HEK293T (cell line): ENCODE results near the gene FHAD1.

ENCODE experiments used
- CTCF ChIA-PET: fragments of 350-600 bp; formaldehyde crosslinking; extraction: SDS; loops from one replicate; lab custom pipeline; 2021; ENCODE audit warnings: antibody characterized with exemption, inconsistent platforms; lab: Yijun Ruan, JAX
- POLR2A ChIA-PET: fragments of 350-600 bp; formaldehyde crosslinking; extraction: SDS; loops from one replicate; lab custom pipeline; 2020; ENCODE audit warnings: antibody characterized with exemption, inconsistent platforms; lab: Yijun Ruan, JAX
- DNase-seq: peaks from one replicate; pipeline ENCODE4 v3.0.0; 2012; ENCODE audit warnings: mixed read lengths; ENCODE audit errors: extremely low spot score
- ARNT ChIP-seq: fragments of 450-650 bp; IDR thresholded peaks from 2 replicates; pipeline ENCODE4 v1.6.1; 2017; ENCODE audit warnings: mild to moderate bottlenecking
- BHLHE40 ChIP-seq: fragments of 450-650 bp; IDR thresholded peaks from 2 replicates; pipeline ENCODE4 v1.6.1; 2016; ENCODE audit warnings: mild to moderate bottlenecking, moderate library complexity, borderline replicate concordance
- CTBP1 ChIP-seq: fragments of 450-650 bp; IDR thresholded peaks from 2 replicates; pipeline ENCODE4 v1.6.1; 2016; ENCODE audit warnings: borderline replicate concordance
- ELF4 ChIP-seq: fragments of 450-650 bp; IDR thresholded peaks from 2 replicates; pipeline ENCODE4 v1.6.1; 2017; ENCODE audit warnings: antibody characterized with exemption
- FOXA1 ChIP-seq: fragments of 450-650 bp; IDR thresholded peaks from 2 replicates; pipeline ENCODE4 v1.6.1; 2016; ENCODE audit warnings: mild to moderate bottlenecking
- FOXK2 ChIP-seq: fragments of 450-650 bp; IDR thresholded peaks from 2 replicates; pipeline ENCODE4 v1.6.1; 2016; ENCODE audit warnings: mild to moderate bottlenecking
- FOXM1 ChIP-seq: fragments of 450-650 bp; IDR thresholded peaks from 2 replicates; pipeline ENCODE4 v1.6.1; 2017; ENCODE audit warnings: mild to moderate bottlenecking, borderline replicate concordance
- HDGF ChIP-seq: fragments of 450-650 bp; IDR thresholded peaks from 2 replicates; pipeline ENCODE4 v1.6.1; 2017; ENCODE audit warnings: antibody characterized with exemption, borderline replicate concordance
- L3MBTL2 ChIP-seq: fragments of 450-650 bp; conservative IDR thresholded peaks from 2 replicates; pipeline ENCODE4 v1.6.1; 2016; ENCODE audit warnings: mild to moderate bottlenecking
- LEF1 ChIP-seq: fragments of 450-650 bp; IDR thresholded peaks from 2 replicates; pipeline ENCODE4 v1.6.1; 2017; ENCODE audit warnings: mild to moderate bottlenecking, borderline replicate concordance
- NFRKB ChIP-seq: fragments of 450-650 bp; IDR thresholded peaks from 2 replicates; pipeline ENCODE4 v1.6.1; 2016; ENCODE audit warnings: mild to moderate bottlenecking, moderate library complexity
- PKNOX1 ChIP-seq: fragments of 450-650 bp; IDR thresholded peaks from 2 replicates; pipeline ENCODE4 v1.6.1; 2016
- SP1 ChIP-seq: fragments of 450-650 bp; IDR thresholded peaks from 2 replicates; pipeline ENCODE4 v1.6.1; 2017
- SUZ12 ChIP-seq: fragments of 450-650 bp; IDR thresholded peaks from 2 replicates; pipeline ENCODE4 v1.6.1; 2016; ENCODE audit warnings: mild to moderate bottlenecking
- TARDBP ChIP-seq: fragments of 450-650 bp; IDR thresholded peaks from 2 replicates; pipeline ENCODE4 v1.6.1; 2016
- ZNF384 ChIP-seq: fragments of 450-650 bp; IDR thresholded peaks from 2 replicates; pipeline ENCODE4 v1.6.1; 2016

FHAD1 gene

GRCh38 chr1:15339570-15339969, 92.5 kb downstream of the FHAD1 start:
- TF ChIP-seq ARNT, result no peak
- no peak for TF ChIP-seq HDGF
- no peak for TF ChIP-seq PKNOX1
- no peak for TF ChIP-seq FOXM1
- TF ChIP-seq SP1, result no peak
- TF ChIP-seq CTBP1, result no peak
- no peak for TF ChIP-seq L3MBTL2
- no peak for TF ChIP-seq FOXA1
- TF ChIP-seq LEF1, result no peak
- TF ChIP-seq ELF4, result no peak
- TF ChIP-seq SUZ12, result no peak
- TF ChIP-seq FOXK2, result no peak
- TF ChIP-seq NFRKB, result no peak
- TF ChIP-seq BHLHE40, result no peak
- no peak for TF ChIP-seq TARDBP
- TF ChIP-seq ZNF384, result no peak
- no peak for DNase-seq
- ChIA-PET CTCF (no interaction called here), POLR2A (no interaction called here)

- no peak for DNase-seq
- ChIA-PET POLR2A (interaction anchor here (1.2 to 1.9 kb wide), 2 partner anchors 9 to 90 kb away, joined by 3 read pairs; no protein-coding TSS in a partner anchor), CTCF (interaction anchor here (0.7 to 1.6 kb wide), 2 partner anchors 17 to 538 kb away, joined by 3 to 5 read pairs; no protein-coding TSS in a partner anchor)
- TF ChIP-seq HDGF, result no peak
- TF ChIP-seq L3MBTL2, result no peak
- no peak for TF ChIP-seq LEF1
- no peak for TF ChIP-seq ELF4
- no peak for TF ChIP-seq FOXK2
- TF ChIP-seq FOXM1, result no peak
- no peak for TF ChIP-seq BHLHE40
- no peak for TF ChIP-seq SP1
- no peak for TF ChIP-seq TARDBP
- no peak for TF ChIP-seq PKNOX1
- no peak for TF ChIP-seq ARNT
- no peak for TF ChIP-seq CTBP1
- no peak for TF ChIP-seq NFRKB
- no peak for TF ChIP-seq ZNF384
- no peak for TF ChIP-seq SUZ12
- no peak for TF ChIP-seq FOXA1
Observed at GRCh38 chr1:15341228-15341627, 94.2 kb downstream of the FHAD1 start.

- POLR2A ChIA-PET, result interaction anchor here (1.2 to 1.9 kb wide), 2 partner anchors 10 to 90 kb away, joined by 3 read pairs; no protein-coding TSS in a partner anchor
- TF ChIP-seq SP1 (no peak), LEF1 (no peak), NFRKB (no peak), L3MBTL2 (no peak), FOXK2 (no peak), ELF4 (no peak), PKNOX1 (no peak), FOXM1 (no peak), ARNT (no peak), BHLHE40 (no peak), CTBP1 (no peak), ZNF384 (no peak), FOXA1 (no peak), SUZ12 (no peak), HDGF (no peak), TARDBP (no peak)
- CTCF ChIA-PET, result interaction anchor here (0.6 to 1.6 kb wide), 4 partner anchors 18 to 1925 kb away, joined by 3 to 5 read pairs (median 4); no protein-coding TSS in a partner anchor
- no peak for DNase-seq
Observed at GRCh38 chr1:15341634-15342407, 94.8 kb downstream of the FHAD1 start.

GRCh38 chr1:15342408-15342967, 95.5 kb downstream of the FHAD1 start:
- no peak for DNase-seq
- TF ChIP-seq FOXA1 (no peak), L3MBTL2 (no peak), HDGF (no peak), NFRKB (no peak), CTBP1 (no peak), FOXM1 (no peak), TARDBP (no peak), ZNF384 (no peak), PKNOX1 (no peak), LEF1 (no peak), SUZ12 (no peak), FOXK2 (no peak), SP1 (no peak), BHLHE40 (no peak), ELF4 (no peak), ARNT (no peak)
- ChIA-PET POLR2A (interaction anchor here (1.2 to 1.9 kb wide), 2 partner anchors 11 to 89 kb away, joined by 3 read pairs; no protein-coding TSS in a partner anchor), CTCF (interaction anchor here (0.6 to 1.6 kb wide), 2 partner anchors 19 to 504 kb away, joined by 3 to 5 read pairs; no protein-coding TSS in a partner anchor)
